ENCODE data around the gene DPP7.
"Not testable (repeated sequence)": the region's sequence is repeated elsewhere in the genome, so short reads cannot be mapped to it uniquely, and the experiment has no call there.

Gene DPP7

GRCh38 chr9:137069508-137070091 is 44.9 kb downstream of the DPP7 start:
- peak; percentile 52 for DNase-seq (ENCODE audit: low spot score)

GRCh38 chr9:137068539-137069507 is 45.7 kb downstream of the DPP7 start:
- no peak for DNase-seq (ENCODE audit: low spot score)

DNA sequence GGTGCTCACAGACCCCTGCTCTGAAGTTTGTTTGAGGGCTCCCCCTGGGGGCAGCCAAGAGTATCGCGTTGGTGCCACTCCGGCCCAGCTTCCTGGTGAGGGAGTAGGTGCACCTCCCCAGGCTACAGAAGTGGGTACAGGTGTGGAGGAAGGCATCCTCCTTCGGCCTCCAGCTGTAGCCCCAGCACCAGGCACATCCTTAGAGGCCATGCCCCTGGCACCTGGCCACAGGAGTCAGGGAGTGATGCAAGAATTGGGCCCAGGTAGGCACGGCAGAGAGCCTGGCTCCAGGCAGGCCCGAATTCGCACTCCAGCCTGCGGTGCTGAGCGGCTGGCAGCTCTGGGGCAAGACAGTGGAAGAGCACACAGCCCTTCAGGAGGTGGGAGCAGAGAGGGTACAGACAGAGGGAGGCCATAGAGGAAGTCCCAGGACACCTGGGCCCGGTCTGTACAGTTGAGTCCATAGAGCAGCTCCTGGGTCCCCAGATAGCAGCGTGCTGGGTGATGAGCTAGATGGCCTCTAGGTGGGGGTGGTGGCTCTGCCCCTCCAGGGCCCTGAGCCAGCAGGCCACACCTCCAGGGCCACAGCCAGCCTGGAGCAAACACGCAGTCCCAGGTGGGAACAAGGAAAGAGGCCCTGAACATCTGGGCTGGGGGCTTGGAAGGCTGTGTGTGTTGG is 46.5 kb downstream of the DPP7 start:
- DNase-seq (ENCODE audit: low spot score), result peak; percentile 84

- DNase-seq (ENCODE audit: low spot score), result no peak
Measured at GRCh38 chr9:137066096-137066861, 48.3 kb downstream of the DPP7 start.

- DNase-seq (ENCODE audit: low spot score), result no peak
Measured at GRCh38 chr9:137065336-137065967, 49.1 kb downstream of the DPP7 start.

- DNase-seq (ENCODE audit: low spot score), result no peak
Measured at GRCh38 chr9:137064880-137065164, 49.7 kb downstream of the DPP7 start.

GRCh38 chr9:137064027-137064879 is 50.3 kb downstream of the DPP7 start:
- DNase-seq (ENCODE audit: low spot score), result peak; percentile 83

DNA sequence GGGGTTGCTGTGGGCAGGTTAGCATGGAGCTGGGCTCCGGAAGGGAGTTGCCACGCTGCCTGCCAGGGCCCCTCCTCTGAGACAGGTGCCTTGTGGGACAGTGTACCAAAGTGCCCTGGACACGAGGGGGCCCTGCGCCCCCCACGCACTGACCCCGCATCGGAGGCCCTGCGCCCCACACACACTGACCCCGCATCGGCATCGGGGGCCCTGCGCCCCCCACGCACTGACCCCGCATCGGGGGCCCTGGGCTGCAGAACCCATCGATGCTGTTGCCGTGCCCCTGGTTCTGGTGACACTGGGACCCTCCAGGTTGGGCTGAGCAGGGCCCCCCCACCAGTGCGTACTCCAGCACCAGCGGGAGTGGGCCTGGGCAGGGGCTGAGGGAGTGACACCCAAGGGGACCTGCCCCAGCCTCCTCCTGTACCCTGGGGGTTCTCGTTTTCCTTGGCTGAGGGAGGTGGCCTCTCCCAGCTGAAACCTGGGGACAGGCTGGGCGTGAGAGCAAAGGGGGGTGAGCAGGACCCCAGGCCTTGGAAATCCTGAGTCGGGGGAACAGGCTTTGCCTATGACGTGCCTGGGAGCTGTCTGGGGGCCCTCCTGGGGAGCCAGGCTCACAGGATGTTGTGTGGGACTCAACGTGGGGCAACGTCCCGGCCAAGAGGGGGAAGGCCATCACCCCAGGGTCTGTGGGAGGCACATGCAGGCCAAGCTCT is 51.1 kb downstream of the DPP7 start:
- DNase-seq (ENCODE audit: low spot score), result no peak

- not testable (repeated sequence) for DNase-seq (ENCODE audit: low spot score)
Measured at GRCh38 chr9:137062798-137063197, 51.7 kb downstream of the DPP7 start.

- DNase-seq (ENCODE audit: low spot score), result no peak
Measured at GRCh38 chr9:137062384-137062783, 52.1 kb downstream of the DPP7 start.

Measured in iPS-NIHi11 (cell line).